SU-DHL-6 (cell line): ENCODE results near the gene KIF4A.

Source experiments
- CTCF ChIP-seq: fragments of 200-600 bp; sonication (generic); IDR thresholded peaks from one replicate; pipeline ENCODE4 v1.5.1; 2017; ENCODE audit warnings: antibody characterized with exemption, mild to moderate bottlenecking, low read length, moderate library complexity; ENCODE audit not compliant: insufficient read depth, poor library complexity, severe bottlenecking
- EZH2phosphoT487 ChIP-seq: fragments of 200-600 bp; sonication (generic), shearing (Covaris generic); conservative IDR thresholded peaks from 2 replicates; pipeline ENCODE4 v1.6.1; 2018; ENCODE audit warnings: mild to moderate bottlenecking, antibody characterized with exemption, low read length, moderate library complexity, mixed read lengths

GRCh38 chrX:70427365-70427764, 137.5 kb downstream of the KIF4A start:
- TF ChIP-seq CTCF (no peak), EZH2phosphoT487 (no peak)
